Measurements from ENCODE around the gene ARL3.

The ARL3 gene

DNA sequence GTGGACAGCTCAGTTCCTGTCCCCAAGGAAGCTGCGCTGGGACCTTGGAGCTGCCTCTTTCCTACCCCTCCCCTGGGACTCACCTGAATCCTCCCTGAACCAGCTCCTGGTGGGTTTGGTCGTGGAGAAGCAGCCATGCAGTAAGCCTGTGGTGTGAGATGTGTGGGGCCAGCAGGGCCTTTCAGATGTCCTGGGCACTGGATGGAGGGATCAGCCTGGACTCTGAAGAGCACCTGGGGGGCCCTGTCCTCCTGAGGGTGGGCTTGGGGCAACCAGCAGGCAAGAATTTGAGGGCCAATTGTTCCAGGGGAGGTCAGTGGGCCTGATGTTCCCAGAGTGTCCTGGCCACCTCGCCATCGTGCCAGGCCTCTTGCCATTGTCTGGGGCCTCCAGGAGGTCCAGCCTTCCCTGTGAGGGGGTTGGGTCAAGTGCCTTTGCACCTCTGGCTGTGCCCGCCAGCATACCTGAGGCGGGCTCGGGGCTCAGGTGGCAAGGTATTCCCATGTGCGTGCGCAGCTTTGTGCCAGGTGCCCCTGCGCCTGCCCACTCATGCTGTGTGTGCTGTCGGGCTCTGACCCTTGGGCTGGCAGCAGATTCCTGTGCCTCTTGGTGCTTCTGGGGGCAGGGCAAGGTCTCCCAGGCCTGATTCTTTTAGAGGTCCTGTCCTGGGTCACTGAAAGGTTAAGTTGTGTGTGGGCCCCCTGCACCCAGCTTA lies 62.6 kb downstream of the ARL3 start:
- TF ChIP-seq, protein P1, sequence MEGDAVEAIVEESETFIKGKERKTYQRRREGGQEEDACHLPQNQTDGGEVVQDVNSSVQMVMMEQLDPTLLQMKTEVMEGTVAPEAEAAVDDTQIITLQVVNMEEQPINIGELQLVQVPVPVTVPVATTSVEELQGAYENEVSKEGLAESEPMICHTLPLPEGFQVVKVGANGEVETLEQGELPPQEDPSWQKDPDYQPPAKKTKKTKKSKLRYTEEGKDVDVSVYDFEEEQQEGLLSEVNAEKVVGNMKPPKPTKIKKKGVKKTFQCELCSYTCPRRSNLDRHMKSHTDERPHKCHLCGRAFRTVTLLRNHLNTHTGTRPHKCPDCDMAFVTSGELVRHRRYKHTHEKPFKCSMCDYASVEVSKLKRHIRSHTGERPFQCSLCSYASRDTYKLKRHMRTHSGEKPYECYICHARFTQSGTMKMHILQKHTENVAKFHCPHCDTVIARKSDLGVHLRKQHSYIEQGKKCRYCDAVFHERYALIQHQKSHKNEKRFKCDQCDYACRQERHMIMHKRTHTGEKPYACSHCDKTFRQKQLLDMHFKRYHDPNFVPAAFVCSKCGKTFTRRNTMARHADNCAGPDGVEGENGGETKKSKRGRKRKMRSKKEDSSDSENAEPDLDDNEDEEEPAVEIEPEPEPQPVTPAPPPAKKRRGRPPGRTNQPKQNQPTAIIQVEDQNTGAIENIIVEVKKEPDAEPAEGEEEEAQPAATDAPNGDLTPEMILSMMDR (IDR thresholded peaks at IDR 0.05; ENCODE audit: borderline replicate concordance, insufficient read depth, low read depth, low read length): no peak
- peak overlapping the region; percentile 37 for H3K4me3 ChIP-seq (ENCODE audit: low read depth, low read length)

DNA sequence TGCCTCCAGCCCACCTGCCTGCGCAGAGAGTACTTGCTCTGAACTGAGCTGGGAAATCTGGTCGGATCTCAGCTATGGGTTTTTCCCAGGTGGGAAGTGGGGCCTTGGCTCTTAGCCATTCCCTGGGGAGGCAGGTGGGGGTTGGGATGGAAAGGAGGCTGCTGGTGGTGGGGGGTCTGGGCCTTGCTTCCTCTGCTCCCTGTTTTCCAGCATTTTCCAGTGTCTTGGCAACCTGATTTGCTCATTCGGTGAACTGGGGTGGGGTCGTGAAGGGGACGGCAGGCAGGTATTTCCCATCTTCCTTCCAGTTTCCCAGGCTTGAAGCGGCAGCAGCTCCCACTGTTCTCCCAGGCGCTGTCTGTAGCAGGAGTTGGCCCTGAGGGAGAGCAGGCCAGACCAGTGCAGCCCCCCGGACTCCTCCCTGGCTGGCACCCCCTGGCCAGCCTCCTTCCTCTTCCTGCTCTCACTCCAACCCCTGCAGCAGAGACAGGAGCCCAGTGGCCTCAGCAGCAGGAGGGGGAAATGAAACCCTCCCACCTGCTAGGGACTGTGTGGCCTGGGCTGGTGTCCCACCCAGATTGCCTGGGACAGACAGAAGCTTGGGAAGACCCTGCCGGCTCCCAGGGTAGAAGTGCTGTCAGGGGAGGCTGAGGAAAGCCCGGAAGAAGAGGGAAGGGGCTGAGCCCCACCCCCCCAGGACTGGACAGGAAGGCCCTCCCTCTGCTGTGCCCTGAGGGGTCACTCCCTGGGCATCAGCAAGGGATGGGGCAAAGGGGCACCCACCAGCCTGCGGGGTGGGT lies 63.3 kb downstream of the ARL3 start:
- H3K4me3 ChIP-seq (ENCODE audit: low read depth, low read length): peak overlapping the region; percentile 41
- TF ChIP-seq, protein P1 (IDR thresholded peaks at IDR 0.05; ENCODE audit: borderline replicate concordance, insufficient read depth, low read depth, low read length): no peak

DNA sequence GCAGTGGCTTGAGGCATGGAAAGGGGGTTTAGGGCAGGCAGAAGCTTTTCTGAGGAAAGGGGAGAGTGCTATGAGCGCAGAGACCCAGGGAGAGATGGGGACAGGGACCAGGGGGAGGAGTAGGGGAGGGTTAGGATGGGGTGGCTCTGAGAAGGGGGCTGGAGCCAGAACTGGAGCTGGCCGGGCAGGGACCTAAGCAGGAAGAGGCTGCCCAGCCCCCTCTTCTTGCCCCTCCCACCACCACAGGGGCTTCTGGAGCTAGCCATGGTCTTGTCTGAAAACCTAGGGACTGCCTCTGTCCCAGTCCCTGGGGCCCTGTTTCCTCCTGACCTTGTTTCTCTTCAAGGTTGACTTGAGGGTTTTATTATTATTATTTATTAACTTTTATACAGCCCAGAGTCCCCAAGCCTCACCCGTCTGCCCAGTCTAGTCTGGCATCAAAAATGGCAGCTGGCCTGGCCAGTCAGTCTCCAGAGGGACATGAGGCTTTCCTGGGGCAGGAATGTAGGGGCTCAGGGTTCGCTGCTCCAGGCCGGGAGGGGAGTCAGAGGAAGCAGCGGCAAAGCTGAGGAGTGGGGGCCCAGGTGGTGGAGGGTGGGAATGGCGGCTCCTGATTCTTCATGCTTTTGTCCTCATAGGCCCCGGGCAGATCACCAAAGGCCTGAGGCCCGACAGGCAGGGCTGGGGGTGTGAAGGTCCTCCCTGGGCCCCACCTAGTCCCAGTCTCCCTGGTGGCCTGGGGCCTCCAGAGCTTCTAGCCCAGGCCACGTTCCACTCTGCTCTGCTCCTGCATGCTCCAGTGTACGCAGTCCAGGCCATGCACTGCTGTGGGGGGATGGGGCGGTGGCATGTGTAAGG lies 64.2 kb downstream of the ARL3 start:
- TF ChIP-seq, protein P1 (IDR thresholded peaks at IDR 0.05; ENCODE audit: borderline replicate concordance, insufficient read depth, low read depth, low read length): no peak
- peak overlapping the region; percentile 44 for H3K4me3 ChIP-seq (ENCODE audit: low read depth, low read length)

DNA sequence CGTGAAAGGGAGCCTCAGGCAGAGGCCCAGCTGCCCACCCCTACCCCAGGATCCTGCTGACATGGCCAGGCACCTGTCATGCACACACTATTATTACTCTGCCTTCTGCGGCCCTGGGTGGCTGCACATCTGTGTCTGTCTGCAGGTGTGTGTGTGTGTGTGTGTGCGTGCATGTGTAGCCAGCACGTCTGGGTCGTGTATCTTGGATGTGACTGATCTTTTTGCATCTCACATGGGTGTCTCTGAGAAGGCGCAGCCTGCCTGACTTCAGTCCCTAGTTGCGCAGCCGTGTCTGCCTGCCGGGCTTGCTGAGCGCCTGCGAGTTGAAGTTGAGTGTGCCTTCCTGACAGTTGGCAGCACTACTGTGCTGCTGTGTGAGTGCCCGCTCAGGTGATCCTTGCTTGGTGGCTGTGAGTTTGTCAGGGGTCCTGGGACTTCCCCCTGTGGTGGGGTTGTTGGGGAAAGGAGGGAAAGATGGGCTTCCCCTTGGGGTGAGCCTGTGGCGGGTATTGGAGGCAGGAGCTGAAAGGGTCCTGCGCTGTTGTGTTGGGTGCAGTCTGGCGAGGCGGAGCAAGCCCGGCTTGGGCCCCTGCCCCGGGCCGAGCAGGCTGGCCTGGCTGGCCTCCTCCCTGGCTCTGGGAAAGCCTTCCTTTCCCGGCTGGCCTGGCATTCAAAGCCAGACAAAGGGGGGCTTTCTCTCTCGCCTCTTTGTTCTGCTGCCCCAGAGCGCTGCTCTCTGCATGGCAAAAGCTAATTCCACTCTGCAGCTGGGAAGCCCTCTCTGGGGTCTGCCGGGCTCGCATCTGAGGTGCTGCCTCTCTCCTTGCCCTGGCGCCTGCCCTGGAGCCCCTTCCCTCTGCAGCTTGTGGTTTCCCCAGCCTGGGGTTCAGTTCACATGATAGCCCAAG lies 65.1 kb downstream of the ARL3 start:
- TF ChIP-seq, protein P1 (IDR thresholded peaks at IDR 0.05; ENCODE audit: borderline replicate concordance, insufficient read depth, low read depth, low read length): no peak
- peak overlapping the region; percentile 44 for H3K4me3 ChIP-seq (ENCODE audit: low read depth, low read length)

DNA sequence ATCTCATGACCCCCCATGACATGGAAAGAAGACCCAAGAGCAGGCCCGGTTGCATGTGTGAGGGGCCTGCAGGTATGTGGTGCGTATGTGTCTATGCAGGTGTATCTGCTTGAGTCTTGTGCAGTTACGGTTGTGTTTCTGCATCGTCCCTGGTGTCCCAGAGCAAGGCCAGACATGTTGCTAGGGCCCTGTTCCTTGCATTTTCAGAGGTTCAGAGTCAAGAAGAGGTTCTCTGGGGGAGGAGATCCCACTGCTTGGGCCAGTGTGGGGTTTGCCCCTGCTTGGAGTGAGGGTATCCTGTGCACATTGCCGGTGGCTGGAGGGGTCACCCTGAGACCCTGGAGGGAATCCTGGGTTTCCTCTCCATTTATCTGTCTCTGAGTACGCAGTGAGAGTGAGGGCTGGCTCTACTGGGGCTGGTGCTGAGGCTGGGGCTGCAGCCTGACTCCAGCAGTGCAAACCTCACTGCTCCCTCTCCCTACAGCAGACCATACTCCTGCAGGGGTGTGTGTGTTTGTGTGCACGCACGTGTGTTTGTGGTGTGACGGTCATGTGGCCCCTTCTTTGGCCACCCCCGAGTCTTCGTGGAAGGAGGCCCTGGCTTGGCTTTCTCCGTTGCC lies 65.8 kb downstream of the ARL3 start:
- TF ChIP-seq, protein P1 (IDR thresholded peaks at IDR 0.05; ENCODE audit: borderline replicate concordance, insufficient read depth, low read depth, low read length): no peak
- peak overlapping the region; percentile 44 for H3K4me3 ChIP-seq (ENCODE audit: low read depth, low read length)
